Measurements from ENCODE around the gene MED1. TPM values are rescaled to one million over a fixed set of nuclear protein-coding genes. Genes with fewer than 3 reads are reported as not detected.
"Not testable (repeated sequence)": the region's sequence is repeated elsewhere in the genome, so short reads cannot be mapped to it uniquely, and the experiment has no call there.

Gene MED1, protein sequence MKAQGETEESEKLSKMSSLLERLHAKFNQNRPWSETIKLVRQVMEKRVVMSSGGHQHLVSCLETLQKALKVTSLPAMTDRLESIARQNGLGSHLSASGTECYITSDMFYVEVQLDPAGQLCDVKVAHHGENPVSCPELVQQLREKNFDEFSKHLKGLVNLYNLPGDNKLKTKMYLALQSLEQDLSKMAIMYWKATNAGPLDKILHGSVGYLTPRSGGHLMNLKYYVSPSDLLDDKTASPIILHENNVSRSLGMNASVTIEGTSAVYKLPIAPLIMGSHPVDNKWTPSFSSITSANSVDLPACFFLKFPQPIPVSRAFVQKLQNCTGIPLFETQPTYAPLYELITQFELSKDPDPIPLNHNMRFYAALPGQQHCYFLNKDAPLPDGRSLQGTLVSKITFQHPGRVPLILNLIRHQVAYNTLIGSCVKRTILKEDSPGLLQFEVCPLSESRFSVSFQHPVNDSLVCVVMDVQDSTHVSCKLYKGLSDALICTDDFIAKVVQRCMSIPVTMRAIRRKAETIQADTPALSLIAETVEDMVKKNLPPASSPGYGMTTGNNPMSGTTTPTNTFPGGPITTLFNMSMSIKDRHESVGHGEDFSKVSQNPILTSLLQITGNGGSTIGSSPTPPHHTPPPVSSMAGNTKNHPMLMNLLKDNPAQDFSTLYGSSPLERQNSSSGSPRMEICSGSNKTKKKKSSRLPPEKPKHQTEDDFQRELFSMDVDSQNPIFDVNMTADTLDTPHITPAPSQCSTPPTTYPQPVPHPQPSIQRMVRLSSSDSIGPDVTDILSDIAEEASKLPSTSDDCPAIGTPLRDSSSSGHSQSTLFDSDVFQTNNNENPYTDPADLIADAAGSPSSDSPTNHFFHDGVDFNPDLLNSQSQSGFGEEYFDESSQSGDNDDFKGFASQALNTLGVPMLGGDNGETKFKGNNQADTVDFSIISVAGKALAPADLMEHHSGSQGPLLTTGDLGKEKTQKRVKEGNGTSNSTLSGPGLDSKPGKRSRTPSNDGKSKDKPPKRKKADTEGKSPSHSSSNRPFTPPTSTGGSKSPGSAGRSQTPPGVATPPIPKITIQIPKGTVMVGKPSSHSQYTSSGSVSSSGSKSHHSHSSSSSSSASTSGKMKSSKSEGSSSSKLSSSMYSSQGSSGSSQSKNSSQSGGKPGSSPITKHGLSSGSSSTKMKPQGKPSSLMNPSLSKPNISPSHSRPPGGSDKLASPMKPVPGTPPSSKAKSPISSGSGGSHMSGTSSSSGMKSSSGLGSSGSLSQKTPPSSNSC (N-terminal part only)
- 26.0 and 40.0 TPM in 2 replicates for total RNA-seq (2014; rRNA removed; shearing (Covaris generic); ENCODE audit: low replicate concordance)

DNA sequence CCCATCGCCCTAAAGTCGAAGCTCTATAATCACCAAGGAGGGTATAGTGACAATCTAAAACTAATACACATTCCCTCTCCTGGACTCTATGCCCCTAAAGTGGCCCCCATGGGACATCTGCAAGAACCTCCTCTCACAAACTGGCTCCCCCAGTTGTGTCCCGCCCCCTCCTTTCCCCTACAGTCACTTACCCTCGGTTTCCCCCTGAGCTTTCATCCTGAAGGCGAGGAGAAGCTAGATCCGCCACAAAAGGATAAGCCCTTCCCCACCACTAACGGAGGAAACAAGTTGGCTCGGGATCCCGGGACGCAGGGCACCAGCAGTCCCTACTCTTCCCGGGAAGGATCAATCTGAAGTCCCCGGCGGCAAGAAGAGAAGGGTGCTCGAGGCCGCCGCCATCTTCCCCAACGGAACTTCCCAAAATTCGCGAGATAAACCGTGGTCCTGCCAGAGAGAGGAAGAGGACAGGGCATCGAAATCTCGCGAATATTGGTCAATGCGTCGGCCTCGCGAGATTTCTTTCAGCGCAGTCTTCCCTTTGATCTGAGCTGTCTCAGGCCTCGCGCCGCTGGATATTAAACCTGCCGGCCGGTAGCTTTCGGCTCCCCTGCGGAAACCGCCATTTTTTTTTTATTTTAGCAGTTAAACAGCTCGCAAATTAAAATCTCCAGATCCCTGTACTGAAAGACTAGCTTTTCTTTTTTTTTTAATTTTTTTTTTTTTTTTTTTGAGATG is at the start of gene MED1:
Gene MED1, minus strand, starts transcription at position 417 of the 735 bp plus-strand sequence. Its CDS starts 201 bp downstream, at position 216.
- H4K20me1 ChIP-seq (ENCODE audit: insufficient read depth, low read depth, low read length) = no peaks in the 10 kb centered on the region; the same call in 1 of the 2 replicates
- H3K4me1 ChIP-seq (ENCODE audit: low read length) = peaks cover 22% of the 10 kb centered on the region
- H3K9me2 ChIP-seq (replicated peaks; ENCODE audit: insufficient read depth, low read length) = no peaks in the 10 kb centered on the region
- no peaks in the 10 kb centered on the region for H3K9me3 ChIP-seq (ENCODE audit: low read length)
- peaks cover 11% of the 10 kb centered on the region for H3K36me3 ChIP-seq (ENCODE audit: insufficient read depth, low read length)
- H2AFZ ChIP-seq (ENCODE audit: low read length) = 0 out of 2 replicates have a peak within 1 kb of the TSS, but pooled peaks have one; percentile 77
- H3K4me2 ChIP-seq (ENCODE audit: low read depth, low read length, poor library complexity, severe bottlenecking) = peak within 1 kb of the TSS; percentile 84
- peak within 1 kb of the TSS; percentile 81 for H3K4me3 ChIP-seq (ENCODE audit: low read length)
- H3K79me2 ChIP-seq (ENCODE audit: low read length) = peaks cover 53% of the 10 kb centered on the region
- H3K9ac ChIP-seq (ENCODE audit: low read length) = peak within 1 kb of the TSS; percentile 85
- peak within 1 kb of the TSS; percentile 66 for H3K27ac ChIP-seq (ENCODE audit: low read length)
- peak; percentile 99 for DNase-seq
- no peaks in the 10 kb centered on the region for H3K27me3 ChIP-seq (ENCODE audit: low read length)

DNA sequence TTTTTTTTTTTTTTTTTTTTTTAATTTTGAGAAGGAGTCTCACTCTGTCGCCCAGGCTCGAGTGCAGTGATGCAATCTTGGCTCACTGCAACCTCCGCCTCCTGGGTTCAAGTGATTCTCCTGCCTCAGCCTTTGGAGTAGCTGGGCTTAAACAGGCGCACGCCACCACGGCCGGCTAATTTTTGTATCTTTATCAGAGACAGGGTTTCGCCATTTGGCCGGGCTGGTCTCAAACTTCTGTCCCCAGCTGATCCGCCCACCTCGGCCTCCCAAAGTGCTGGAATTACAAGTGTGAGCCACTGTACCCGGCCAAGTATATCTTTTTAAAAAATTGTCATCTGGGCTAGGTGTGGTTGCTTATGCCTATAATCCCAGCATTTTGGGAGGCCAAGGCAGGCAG is 45.9 kb upstream of the MED1 start:
- peaks cover 15% of the 10 kb centered on the region for H3K36me3 ChIP-seq (ENCODE audit: insufficient read depth, low read length)
- H2AFZ ChIP-seq (ENCODE audit: low read length) = not testable (repeated sequence)

DNA sequence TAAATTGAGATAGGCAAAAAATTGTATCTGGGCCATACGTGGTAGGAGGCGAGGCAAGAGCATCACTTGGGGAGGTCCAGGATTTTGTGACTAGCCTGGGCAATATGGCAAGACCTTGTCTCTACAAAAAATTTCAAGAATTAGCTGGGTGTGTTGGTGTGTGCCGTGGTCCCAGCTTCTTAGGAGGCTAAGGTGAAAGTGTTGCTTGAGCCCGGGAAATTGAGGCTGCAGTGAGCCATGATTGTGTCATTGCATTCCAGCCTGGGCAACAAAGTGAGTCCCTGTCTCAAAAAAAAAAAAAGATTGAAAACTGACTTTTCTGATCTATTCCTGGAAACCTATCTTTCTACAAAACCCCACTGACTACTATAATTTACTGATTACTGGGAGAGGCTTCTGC is 36.9 kb upstream of the MED1 start:
- DNase-seq = no peak
- Histone ChIP-seq H3K27me3 (ENCODE audit: low read length) (no peaks in the 10 kb centered on the region), H3K9ac (ENCODE audit: low read length) (no peak overlapping the region), H3K9me2 (replicated peaks; ENCODE audit: insufficient read depth, low read length) (no peaks in the 10 kb centered on the region), H3K9me3 (ENCODE audit: low read length) (no peaks in the 10 kb centered on the region), H3K4me2 (ENCODE audit: low read depth, low read length, poor library complexity, severe bottlenecking) (no peak overlapping the region), H3K4me1 (ENCODE audit: low read length) (peaks cover 20% of the 10 kb centered on the region), H3K4me3 (ENCODE audit: low read length) (no peak overlapping the region), H4K20me1 (ENCODE audit: insufficient read depth, low read depth, low read length) (no peaks in the 10 kb centered on the region), H3K36me3 (ENCODE audit: insufficient read depth, low read length) (peaks cover 25% of the 10 kb centered on the region), H3K79me2 (ENCODE audit: low read length) (peaks cover 54% of the 10 kb centered on the region), H3K27ac (ENCODE audit: low read length) (no peak overlapping the region), H2AFZ (ENCODE audit: low read length) (no peak overlapping the region)

More for the DNA sequence above, 45.9 kb upstream of the MED1 start:
- H3K4me2 ChIP-seq (ENCODE audit: low read depth, low read length, poor library complexity, severe bottlenecking); H4K20me1 ChIP-seq (ENCODE audit: insufficient read depth, low read depth, low read length); DNase-seq; H3K9me2 ChIP-seq (replicated peaks; ENCODE audit: insufficient read depth, low read length); H3K27me3 ChIP-seq (ENCODE audit: low read length); H3K4me3 ChIP-seq (ENCODE audit: low read length); H3K9me3 ChIP-seq (ENCODE audit: low read length); H3K4me1 ChIP-seq (ENCODE audit: low read length); H3K27ac ChIP-seq (ENCODE audit: low read length); H3K9ac ChIP-seq (ENCODE audit: low read length): not testable (repeated sequence)
- peaks cover 13% of the 10 kb centered on the region; the same call in 1 of the 2 replicates for H3K79me2 ChIP-seq (ENCODE audit: low read length)

DNA sequence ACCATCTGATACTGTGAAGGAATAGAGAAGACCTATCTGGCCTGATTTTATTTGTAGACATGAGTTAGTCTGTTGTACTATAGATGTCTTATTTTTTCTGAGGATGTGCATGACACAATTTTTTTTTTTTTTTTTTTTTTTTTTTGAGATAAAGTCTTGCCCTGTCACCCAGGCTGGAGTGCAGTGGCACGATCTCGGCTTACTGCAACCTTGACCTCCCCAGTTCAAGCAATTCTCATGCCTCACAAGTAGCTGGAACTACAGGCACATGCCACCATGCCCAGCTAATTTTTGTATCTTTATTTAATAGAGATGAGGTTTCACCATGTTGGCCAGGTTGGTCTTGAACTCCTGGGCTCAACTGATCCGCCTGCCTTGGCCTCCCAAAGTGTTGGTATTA is 36.4 kb upstream of the MED1 start:
- not testable (repeated sequence) for H3K9me2 ChIP-seq (replicated peaks; ENCODE audit: insufficient read depth, low read length); H3K27me3 ChIP-seq (ENCODE audit: low read length); H2AFZ ChIP-seq (ENCODE audit: low read length); H3K9ac ChIP-seq (ENCODE audit: low read length); H3K4me2 ChIP-seq (ENCODE audit: low read depth, low read length, poor library complexity, severe bottlenecking); H3K27ac ChIP-seq (ENCODE audit: low read length); H3K4me3 ChIP-seq (ENCODE audit: low read length); H4K20me1 ChIP-seq (ENCODE audit: insufficient read depth, low read depth, low read length); H3K9me3 ChIP-seq (ENCODE audit: low read length); DNase-seq
- H3K36me3 ChIP-seq (ENCODE audit: insufficient read depth, low read length) = peaks cover 25% of the 10 kb centered on the region
- H3K79me2 ChIP-seq (ENCODE audit: low read length) = peaks cover 58% of the 10 kb centered on the region
- H3K4me1 ChIP-seq (ENCODE audit: low read length) = peaks cover 20% of the 10 kb centered on the region

DNA sequence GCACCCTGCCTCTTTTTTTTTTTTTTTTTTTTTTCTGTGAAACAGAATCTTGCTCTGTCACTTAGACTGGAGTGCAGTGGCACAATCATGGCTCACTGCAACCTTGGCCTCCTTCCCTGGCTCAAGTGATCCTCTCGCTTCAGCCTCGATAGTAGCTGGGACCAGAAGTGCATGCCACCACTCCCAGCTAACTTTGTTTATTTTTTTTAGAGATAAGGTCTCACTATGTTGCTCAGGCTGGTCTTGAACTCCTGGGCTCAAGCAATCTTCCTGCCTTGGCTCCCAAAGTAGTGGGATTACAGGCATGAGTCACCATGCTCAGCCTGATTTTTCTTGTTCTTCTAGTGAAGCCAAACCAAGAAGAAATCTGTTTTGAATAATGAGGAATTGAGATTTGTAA is 35.2 kb upstream of the MED1 start:
- Histone ChIP-seq H3K9me3 (ENCODE audit: low read length) (no peaks in the 10 kb centered on the region), H3K27me3 (ENCODE audit: low read length) (no peaks in the 10 kb centered on the region), H3K27ac (ENCODE audit: low read length) (no peak overlapping the region), H3K79me2 (ENCODE audit: low read length) (peaks cover 64% of the 10 kb centered on the region), H3K9ac (ENCODE audit: low read length) (no peak overlapping the region), H2AFZ (ENCODE audit: low read length) (no peak overlapping the region), H4K20me1 (ENCODE audit: insufficient read depth, low read depth, low read length) (no peaks in the 10 kb centered on the region), H3K9me2 (replicated peaks; ENCODE audit: insufficient read depth, low read length) (no peaks in the 10 kb centered on the region), H3K36me3 (ENCODE audit: insufficient read depth, low read length) (peaks cover 19% of the 10 kb centered on the region; the same call in 1 of the 2 replicates), H3K4me1 (ENCODE audit: low read length) (peaks cover 20% of the 10 kb centered on the region), H3K4me2 (ENCODE audit: low read depth, low read length, poor library complexity, severe bottlenecking) (no peak overlapping the region), H3K4me3 (ENCODE audit: low read length) (no peak overlapping the region)
- no peak for DNase-seq

DNA sequence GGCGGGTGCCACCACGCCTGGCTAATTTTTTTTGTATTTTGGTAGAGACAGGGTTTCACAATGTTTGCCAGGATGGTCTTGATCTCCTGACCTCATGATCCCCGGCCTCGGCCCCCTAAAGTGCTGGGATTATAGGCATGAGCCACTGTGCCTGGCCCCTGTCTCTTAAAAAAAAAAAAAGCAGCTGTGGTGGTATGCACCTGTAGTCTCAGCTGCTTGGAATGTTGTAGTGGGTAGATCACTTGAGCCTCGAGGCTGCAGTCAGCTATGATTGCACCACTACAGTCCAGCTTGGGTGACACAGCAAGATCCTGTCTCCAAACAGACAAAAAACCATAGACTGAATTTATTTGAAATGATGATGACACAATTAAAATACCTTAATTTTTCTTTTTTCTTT is 34.5 kb upstream of the MED1 start:
- Histone ChIP-seq H3K9me2 (replicated peaks; ENCODE audit: insufficient read depth, low read length) (no peaks in the 10 kb centered on the region), H3K4me1 (ENCODE audit: low read length) (peaks cover 20% of the 10 kb centered on the region), H2AFZ (ENCODE audit: low read length) (no peak overlapping the region), H3K36me3 (ENCODE audit: insufficient read depth, low read length) (peaks cover 14% of the 10 kb centered on the region; the same call in 1 of the 2 replicates), H4K20me1 (ENCODE audit: insufficient read depth, low read depth, low read length) (no peaks in the 10 kb centered on the region), H3K27ac (ENCODE audit: low read length) (no peak overlapping the region), H3K27me3 (ENCODE audit: low read length) (no peaks in the 10 kb centered on the region), H3K4me3 (ENCODE audit: low read length) (no peak overlapping the region), H3K4me2 (ENCODE audit: low read depth, low read length, poor library complexity, severe bottlenecking) (no peak overlapping the region), H3K9ac (ENCODE audit: low read length) (no peak overlapping the region), H3K9me3 (ENCODE audit: low read length) (no peaks in the 10 kb centered on the region), H3K79me2 (ENCODE audit: low read length) (peaks cover 65% of the 10 kb centered on the region)
- DNase-seq = no peak

DNA sequence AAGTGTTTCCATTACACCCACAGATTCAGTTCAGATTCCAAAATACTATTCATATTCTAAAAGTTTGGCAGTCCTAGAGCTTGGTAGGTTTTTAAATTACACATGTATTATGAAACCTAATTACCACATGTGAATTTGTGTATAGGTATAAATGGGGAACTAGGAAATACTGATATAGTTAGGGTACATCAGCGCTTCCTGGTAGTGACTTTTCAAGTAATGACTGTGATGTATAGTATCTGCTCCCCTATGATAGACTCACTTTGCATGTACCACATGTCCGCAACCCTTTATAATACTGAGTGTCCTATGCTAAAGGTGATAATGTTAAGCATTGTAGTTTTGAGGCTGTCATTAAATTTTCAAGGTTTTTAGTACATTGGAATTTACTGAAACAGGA is 33.1 kb upstream of the MED1 start:
- H3K9ac ChIP-seq (ENCODE audit: low read length) = no peak overlapping the region
- DNase-seq = peak; percentile 61
- H4K20me1 ChIP-seq (ENCODE audit: insufficient read depth, low read depth, low read length) = no peaks in the 10 kb centered on the region
- no peak overlapping the region for H3K4me2 ChIP-seq (ENCODE audit: low read depth, low read length, poor library complexity, severe bottlenecking)
- H2AFZ ChIP-seq (ENCODE audit: low read length) = no peak overlapping the region
- peaks cover 74% of the 10 kb centered on the region for H3K79me2 ChIP-seq (ENCODE audit: low read length)
- no peaks in the 10 kb centered on the region for H3K27me3 ChIP-seq (ENCODE audit: low read length)
- no peaks in the 10 kb centered on the region for H3K9me2 ChIP-seq (replicated peaks; ENCODE audit: insufficient read depth, low read length)
- H3K9me3 ChIP-seq (ENCODE audit: low read length) = no peaks in the 10 kb centered on the region
- H3K36me3 ChIP-seq (ENCODE audit: insufficient read depth, low read length) = peaks cover 14% of the 10 kb centered on the region; the same call in 1 of the 2 replicates
- H3K4me3 ChIP-seq (ENCODE audit: low read length) = no peak overlapping the region
- peak overlapping the region; percentile 11; the same call in 1 of the 2 replicates for H3K27ac ChIP-seq (ENCODE audit: low read length)
- peaks cover 20% of the 10 kb centered on the region for H3K4me1 ChIP-seq (ENCODE audit: low read length)
